A673 (cell line): ENCODE data around the gene ILKAP. TPM values are rescaled to one million over a fixed set of nuclear protein-coding genes. Genes with fewer than 3 reads are reported as not detected.
"Not testable (repeated sequence)": the region's sequence is repeated elsewhere in the genome, so short reads cannot be mapped to it uniquely, and the experiment has no call there.

ENCODE experiments used
- BruUV-seq: library from RNA; stranded (reverse); fragments of 400-500 nt; replicated peaks from 2 replicates; lab custom pipeline; 2021; lab: Mats Ljungman, UMichigan
- CTCF ChIA-PET: fragments of 300-600 bp; sonication (Branson Sonifier 250); formaldehyde crosslinking; loops from one replicate; lab custom pipeline; 2022; ENCODE audit warnings: antibody characterized with exemption; lab: Charles Lee
- POLR2A ChIA-PET: fragments of 300-600 bp; sonication (Branson Sonifier 250); formaldehyde crosslinking; loops from one replicate; lab custom pipeline; 2022; ENCODE audit warnings: antibody characterized with exemption; ENCODE audit not compliant: low non-redundant PET; lab: Charles Lee
- DNase-seq: peaks from one replicate; pipeline ENCODE4 v3.0.0-alpha.2; 2015; ENCODE audit warnings: low spot score
- H3K27ac ChIP-seq: fragments of 200-600 bp; sonication (generic); 2 replicates; pipeline ENCODE4 v1.5.1; 2016; ENCODE audit warnings: mixed run types, low read depth, mild to moderate bottlenecking, mixed read lengths, antibody characterized with exemption, low read length; ENCODE audit not compliant: poor library complexity, severe bottlenecking
- H3K27me3 ChIP-seq: fragments of 200-600 bp; sonication (generic); replicated peaks from 2 replicates; pipeline ENCODE4 v1.6.1; 2017; ENCODE audit warnings: mixed run types, low read depth, mild to moderate bottlenecking, mixed read lengths, antibody characterized with exemption, low read length; ENCODE audit not compliant: insufficient read depth, poor library complexity
- H3K36me3 ChIP-seq: fragments of 200-600 bp; sonication (generic); 2 replicates; pipeline ENCODE4 v1.6.1; 2016; ENCODE audit warnings: mixed run types, mild to moderate bottlenecking, mixed read lengths, antibody characterized with exemption, low read length; ENCODE audit not compliant: insufficient read depth, poor library complexity, severe bottlenecking
- H3K4me1 ChIP-seq: fragments of 200-600 bp; sonication (generic); 2 replicates; pipeline ENCODE4 v1.6.1; 2017; ENCODE audit warnings: mixed run types, mild to moderate bottlenecking, mixed read lengths, antibody characterized with exemption, low read length; ENCODE audit not compliant: insufficient read depth, poor library complexity, severe bottlenecking
- H3K4me3 ChIP-seq: fragments of 200-600 bp; sonication (generic); 2 replicates; pipeline ENCODE4 v1.5.1; 2016; ENCODE audit warnings: low read depth, mixed run types, mild to moderate bottlenecking, mixed read lengths, low read length; ENCODE audit not compliant: poor library complexity, severe bottlenecking
- H3K9me3 ChIP-seq: fragments of 200-600 bp; sonication (generic); 2 replicates; pipeline ENCODE4 v1.6.1; 2016; ENCODE audit warnings: mixed run types, low read depth, mild to moderate bottlenecking, mixed read lengths, antibody characterized with exemption, low read length; ENCODE audit not compliant: poor library complexity, severe bottlenecking
- CTCF ChIP-seq: fragments of 300-800, 200-600 bp; sonication (generic); conservative IDR thresholded peaks from 2 replicates; pipeline ENCODE4 v1.5.1; 2017; ENCODE audit warnings: low read depth, mild to moderate bottlenecking, antibody characterized with exemption, low read length, moderate library complexity, mixed read lengths
- EZH2 ChIP-seq: fragments of 200-600 bp; sonication (generic); IDR thresholded peaks from 2 replicates; pipeline ENCODE4 v1.6.1; 2017; ENCODE audit warnings: borderline replicate concordance, low read depth, mild to moderate bottlenecking, mixed read lengths, antibody characterized with exemption, low read length; ENCODE audit not compliant: poor library complexity, severe bottlenecking
- intact Hi-C: fragments of 100-400 bp; cut with micrococcal nuclease; formaldehyde crosslinking; loops from one replicate; pipeline ENCODE4 v1.10.0; 2022; ENCODE audit not compliant: unreplicated experiment
- total RNA-seq: library from RNA; stranded (reverse); gene quantifications from 2 replicates; pipeline ENCODE4 v1.2.3, GENCODE V29; 2021

ILKAP gene
- total RNA-seq, 1 experiment from 2014 or later, result 71.6 TPM

DNA sequence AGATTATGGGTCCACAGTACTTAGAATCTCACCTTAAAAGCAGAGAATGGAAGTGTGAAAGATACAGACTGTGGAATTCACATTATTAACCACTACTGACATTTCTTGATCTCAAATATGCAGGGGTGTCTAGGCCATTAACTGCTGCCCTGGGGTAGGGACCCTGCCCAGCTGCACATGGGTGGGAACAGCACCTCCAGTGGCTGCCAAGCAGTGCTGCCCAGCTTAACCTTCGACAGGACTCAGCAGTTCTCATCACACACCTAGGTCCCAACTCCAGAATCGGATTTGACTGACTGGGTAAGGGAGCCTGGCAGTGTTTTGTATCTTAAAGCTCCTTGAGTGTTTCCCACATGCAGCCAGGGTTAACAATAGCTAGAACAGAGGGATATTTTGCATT, 29.8 kb downstream of the ILKAP start:
- no TSS peak for BruUV-seq
- H3K4me1 ChIP-seq, result peaks cover 16% of the 10 kb centered on the region
- no peaks in the 10 kb centered on the region for H3K9me3 ChIP-seq
- CTCF ChIA-PET, result no interaction called here
- no peak for TF ChIP-seq EZH2
- TF ChIP-seq CTCF, result peak; percentile 43; the same call in 1 of the 2 replicates
- no peak overlapping the region for H3K27ac ChIP-seq
- no peak overlapping the region for H3K4me3 ChIP-seq
- peaks cover 66% of the 10 kb centered on the region for H3K36me3 ChIP-seq
- POLR2A ChIA-PET, result no interaction called here
- DNase-seq, result no peak
- no peaks in the 10 kb centered on the region for H3K27me3 ChIP-seq
- intact Hi-C loops, result no loop called here

DNA sequence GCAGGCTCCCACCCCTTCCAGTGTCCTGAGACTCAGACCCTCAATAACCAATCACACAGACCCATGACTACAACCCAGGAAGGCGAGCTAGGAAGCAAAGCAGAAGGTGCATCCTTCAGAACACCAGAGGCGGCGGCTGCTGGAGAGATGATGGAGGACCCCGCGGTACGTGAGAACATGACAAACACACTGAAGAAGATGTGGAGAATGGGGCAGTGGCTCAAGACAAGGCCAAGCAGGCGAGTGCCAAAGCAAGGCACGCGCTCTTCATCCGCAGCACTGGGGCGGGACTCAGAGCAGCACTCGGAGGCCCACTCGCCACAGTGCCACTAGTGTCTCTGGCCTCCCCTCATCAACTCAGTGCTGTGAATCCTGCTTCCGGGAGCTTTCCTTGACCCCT, 31.1 kb downstream of the ILKAP start:
- peaks cover 53% of the 10 kb centered on the region for H3K36me3 ChIP-seq
- CTCF ChIA-PET, result no interaction called here
- TF ChIP-seq CTCF (no peak), EZH2 (no peak)

DNA sequence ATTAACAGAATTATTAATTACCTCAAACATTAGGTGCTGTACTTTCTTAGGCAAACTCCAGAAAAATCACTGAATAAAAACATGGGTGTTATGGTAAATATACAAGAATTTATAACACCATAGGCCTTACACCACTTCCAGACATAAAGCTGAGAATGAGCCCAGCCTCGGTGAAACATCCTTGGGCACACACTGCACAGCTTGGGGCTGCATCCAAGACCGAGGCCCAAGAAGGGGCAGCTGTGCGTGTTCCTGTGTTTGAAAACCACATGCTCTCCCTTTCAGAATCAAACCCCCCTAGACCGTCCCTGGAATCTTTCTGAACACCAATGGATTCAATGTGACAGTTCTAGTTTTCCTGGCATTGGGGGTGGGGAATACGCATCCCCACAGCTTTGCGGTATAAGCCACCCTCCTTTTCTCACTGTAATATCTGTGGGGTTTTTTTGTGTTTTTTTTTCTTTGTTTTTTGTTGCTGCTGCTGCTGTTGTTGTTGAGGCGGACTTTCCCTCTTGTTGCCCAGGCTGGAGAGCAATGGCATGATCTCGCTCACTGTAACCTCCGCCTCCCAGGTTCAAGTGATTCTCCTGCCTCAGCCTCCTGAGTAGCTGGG, 31.8 kb downstream of the ILKAP start:
- Histone ChIP-seq H3K27me3 (no peaks in the 10 kb centered on the region), H3K4me1 (peaks cover 16% of the 10 kb centered on the region), H3K36me3 (peaks cover 46% of the 10 kb centered on the region), H3K27ac (no peak overlapping the region), H3K4me3 (no peak overlapping the region), H3K9me3 (no peaks in the 10 kb centered on the region)
- intact Hi-C loops, result no loop called here
- TF ChIP-seq EZH2, result no peak
- no peak for TF ChIP-seq CTCF
- no TSS peak for BruUV-seq
- DNase-seq, result no peak
- POLR2A ChIA-PET, result no interaction called here
- CTCF ChIA-PET, result interaction anchor here (0.7 kb wide), 1 partner anchor 313 kb away, joined by 4 read pairs; no protein-coding TSS in a partner anchor

More for the DNA sequence above, 31.1 kb downstream of the ILKAP start:
- no peak overlapping the region for H3K27ac ChIP-seq
- no peak for DNase-seq
- no peaks in the 10 kb centered on the region for H3K9me3 ChIP-seq
- intact Hi-C loops, result no loop called here
- H3K4me1 ChIP-seq, result peaks cover 16% of the 10 kb centered on the region
- POLR2A ChIA-PET, result no interaction called here
- no TSS peak for BruUV-seq
- no peaks in the 10 kb centered on the region for H3K27me3 ChIP-seq
- H3K4me3 ChIP-seq, result no peak overlapping the region

- BruUV-seq, H3K9me3 ChIP-seq, H3K4me3 ChIP-seq, intact Hi-C loops, POLR2A ChIA-PET, H3K27me3 ChIP-seq, DNase-seq: not testable (repeated sequence)
- Histone ChIP-seq H3K27ac (peak overlapping the region; percentile 91), H3K36me3 (peaks cover 42% of the 10 kb centered on the region), H3K4me1 (peaks cover 16% of the 10 kb centered on the region)
- CTCF ChIA-PET, result interaction anchor here (0.7 kb wide), 1 partner anchor 312 kb away, joined by 4 read pairs; no protein-coding TSS in a partner anchor
Observed at GRCh38 chr2:238171072-238171431, 32.4 kb downstream of the ILKAP start.
